HL-60 (cell line): Measurements from ENCODE around the gene NUDT10.

ENCODE experiments used
- CTCF ChIP-seq: IDR thresholded peaks from one replicate; pipeline ENCODE4 v1.5.1; 2011; ENCODE audit warnings: low read length, control low read depth, inconsistent platforms; ENCODE audit not compliant: insufficient read depth
- SPI1 ChIP-seq: IDR thresholded peaks from 2 replicates; pipeline ENCODE4 v1.6.1; 2012; ENCODE audit warnings: low read depth, mild to moderate bottlenecking, borderline replicate concordance

GRCh38 chrX:51361251-51361650 is 28.6 kb downstream of the NUDT10 start:
- TF ChIP-seq SPI1 (no peak), CTCF (no peak)
